ENCODE results near the gene PCGF3.

DNA sequence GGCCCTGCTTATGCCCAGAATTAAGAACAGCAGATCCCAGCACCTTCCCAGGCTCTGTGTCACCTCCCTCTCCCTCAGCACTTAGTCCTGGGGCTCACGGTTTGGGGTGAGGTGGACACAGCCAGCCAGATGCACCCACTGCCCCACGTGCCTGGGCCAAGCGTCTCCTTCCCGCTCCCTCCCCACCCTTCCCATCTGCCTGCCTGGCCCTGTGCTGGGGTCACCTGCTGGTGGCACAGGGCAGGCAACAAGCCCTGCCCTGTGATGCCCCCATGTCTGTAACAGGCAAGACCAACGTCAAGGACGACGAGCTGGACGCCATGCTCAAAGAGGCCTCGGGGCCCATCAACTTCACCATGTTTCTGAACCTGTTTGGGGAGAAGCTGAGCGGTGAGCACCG, 26.0 kb upstream of the PCGF3 start:
- TF ChIP-seq, protein P1, sequence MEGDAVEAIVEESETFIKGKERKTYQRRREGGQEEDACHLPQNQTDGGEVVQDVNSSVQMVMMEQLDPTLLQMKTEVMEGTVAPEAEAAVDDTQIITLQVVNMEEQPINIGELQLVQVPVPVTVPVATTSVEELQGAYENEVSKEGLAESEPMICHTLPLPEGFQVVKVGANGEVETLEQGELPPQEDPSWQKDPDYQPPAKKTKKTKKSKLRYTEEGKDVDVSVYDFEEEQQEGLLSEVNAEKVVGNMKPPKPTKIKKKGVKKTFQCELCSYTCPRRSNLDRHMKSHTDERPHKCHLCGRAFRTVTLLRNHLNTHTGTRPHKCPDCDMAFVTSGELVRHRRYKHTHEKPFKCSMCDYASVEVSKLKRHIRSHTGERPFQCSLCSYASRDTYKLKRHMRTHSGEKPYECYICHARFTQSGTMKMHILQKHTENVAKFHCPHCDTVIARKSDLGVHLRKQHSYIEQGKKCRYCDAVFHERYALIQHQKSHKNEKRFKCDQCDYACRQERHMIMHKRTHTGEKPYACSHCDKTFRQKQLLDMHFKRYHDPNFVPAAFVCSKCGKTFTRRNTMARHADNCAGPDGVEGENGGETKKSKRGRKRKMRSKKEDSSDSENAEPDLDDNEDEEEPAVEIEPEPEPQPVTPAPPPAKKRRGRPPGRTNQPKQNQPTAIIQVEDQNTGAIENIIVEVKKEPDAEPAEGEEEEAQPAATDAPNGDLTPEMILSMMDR (conservative IDR thresholded peaks at IDR 0.05; ENCODE audit: low read depth, low read length): no peak
- no peak for TF ChIP-seq EZH2 (IDR thresholded peaks at IDR 0.05; ENCODE audit: borderline replicate concordance, low read depth, low read length, poor library complexity, severe bottlenecking)

Data from A673 (cell line).